ENCODE measurements around the gene ZFHX2. TPM values are rescaled to one million over a fixed set of nuclear protein-coding genes. Genes with fewer than 3 reads are reported as not detected.

The ZFHX2 gene
- total RNA-seq, 1 donor from 2014 or later: 39.1 TPM

GRCh38 chr14:23513005-23513817 lies 38.4 kb downstream of the ZFHX2 start:
- H3K9me3 Mint-ChIP-seq (ENCODE audit: unreplicated experiment): peaks cover 4% of the 10 kb centered on the region
- H3K4me3 Mint-ChIP-seq (ENCODE audit: unreplicated experiment): no peak overlapping the region
- H3K27ac Mint-ChIP-seq (ENCODE audit: unreplicated experiment): no peak overlapping the region

GRCh38 chr14:23512156-23512555 lies 39.4 kb downstream of the ZFHX2 start:
- Mint-ChIP-seq H3K36me3 (ENCODE audit: unreplicated experiment) (no peaks in the 10 kb centered on the region), H3K4me1 (ENCODE audit: low read depth, unreplicated experiment) (peaks cover 16% of the 10 kb centered on the region), H3K4me3 (ENCODE audit: unreplicated experiment) (no peak overlapping the region), H3K9me3 (ENCODE audit: unreplicated experiment) (peaks cover 4% of the 10 kb centered on the region), H3K27ac (ENCODE audit: unreplicated experiment) (no peak overlapping the region), H3K27me3 (ENCODE audit: unreplicated experiment) (peaks cover 10% of the 10 kb centered on the region)
- TF ChIP-seq CTCF (IDR thresholded peaks at IDR 0.05; ENCODE audit: partially characterized antibody, unreplicated experiment): no peak
- no peak for DNase-seq

More at GRCh38 chr14:23513005-23513817, 38.4 kb downstream of the ZFHX2 start:
- no peaks in the 10 kb centered on the region for H3K36me3 Mint-ChIP-seq (ENCODE audit: unreplicated experiment)
- H3K4me1 Mint-ChIP-seq (ENCODE audit: low read depth, unreplicated experiment): peaks cover 23% of the 10 kb centered on the region
- no peak for TF ChIP-seq CTCF (IDR thresholded peaks at IDR 0.05; ENCODE audit: partially characterized antibody, unreplicated experiment)
- peaks cover 10% of the 10 kb centered on the region for H3K27me3 Mint-ChIP-seq (ENCODE audit: unreplicated experiment)
- DNase-seq: no peak

GRCh38 chr14:23494223-23494622 lies 57.3 kb downstream of the ZFHX2 start:
- Mint-ChIP-seq H3K9me3 (ENCODE audit: unreplicated experiment) (no peaks in the 10 kb centered on the region), H3K27me3 (ENCODE audit: unreplicated experiment) (peaks cover 2% of the 10 kb centered on the region), H3K36me3 (ENCODE audit: unreplicated experiment) (no peaks in the 10 kb centered on the region), H3K27ac (ENCODE audit: unreplicated experiment) (no peak overlapping the region), H3K4me3 (ENCODE audit: unreplicated experiment) (no peak overlapping the region), H3K4me1 (ENCODE audit: low read depth, unreplicated experiment) (no peaks in the 10 kb centered on the region)
- TF ChIP-seq CTCF (IDR thresholded peaks at IDR 0.05; ENCODE audit: partially characterized antibody, unreplicated experiment): no peak
- DNase-seq: no peak

- TF ChIP-seq CTCF (IDR thresholded peaks at IDR 0.05; ENCODE audit: partially characterized antibody, unreplicated experiment): no peak
- no peak for DNase-seq
- no peak overlapping the region for H3K27ac Mint-ChIP-seq (ENCODE audit: unreplicated experiment)
- no peaks in the 10 kb centered on the region for H3K4me1 Mint-ChIP-seq (ENCODE audit: low read depth, unreplicated experiment)
- H3K4me3 Mint-ChIP-seq (ENCODE audit: unreplicated experiment): no peak overlapping the region
- H3K36me3 Mint-ChIP-seq (ENCODE audit: unreplicated experiment): no peaks in the 10 kb centered on the region
- no peaks in the 10 kb centered on the region for H3K9me3 Mint-ChIP-seq (ENCODE audit: unreplicated experiment)
- H3K27me3 Mint-ChIP-seq (ENCODE audit: unreplicated experiment): peaks cover 2% of the 10 kb centered on the region
Observed at GRCh38 chr14:23492618-23493272, 58.8 kb downstream of the ZFHX2 start.

GRCh38 chr14:23487216-23487615 lies 64.3 kb downstream of the ZFHX2 start:
- DNase-seq: no peak
- H3K27ac Mint-ChIP-seq (ENCODE audit: unreplicated experiment): no peak overlapping the region
- H3K4me1 Mint-ChIP-seq (ENCODE audit: low read depth, unreplicated experiment): peaks cover 26% of the 10 kb centered on the region
- H3K9me3 Mint-ChIP-seq (ENCODE audit: unreplicated experiment): no peaks in the 10 kb centered on the region
- no peaks in the 10 kb centered on the region for H3K27me3 Mint-ChIP-seq (ENCODE audit: unreplicated experiment)
- no peak overlapping the region for H3K4me3 Mint-ChIP-seq (ENCODE audit: unreplicated experiment)
- no peak for TF ChIP-seq CTCF (IDR thresholded peaks at IDR 0.05; ENCODE audit: partially characterized antibody, unreplicated experiment)
- H3K36me3 Mint-ChIP-seq (ENCODE audit: unreplicated experiment): no peaks in the 10 kb centered on the region
